Ovary (tissue), 3 donors: ENCODE data around the gene PALLD.

Source experiments
- EP300 ChIP-seq: sonication (generic); formaldehyde crosslinking; IDR thresholded peaks from one replicate; pipeline ENCODE4 v1.6.1; 2017; ENCODE audit warnings: antibody characterized with exemption
- TF ChIP-seq, protein P1 (sequence below), 3 donors: fragments of 450-650 bp in 2 of 3; fragments of 200-600 bp in 1 of 3; IDR thresholded peaks; one replicate each; pipeline versions ENCODE4 v1.5.1 to v1.8.0; 2016 to 2022; ENCODE audit warnings: antibody characterized with exemption in 3 of 3, mild to moderate bottlenecking in 1 of 3
- donor health status: DM: no; HTN: no; CAD: no.

DNA sequence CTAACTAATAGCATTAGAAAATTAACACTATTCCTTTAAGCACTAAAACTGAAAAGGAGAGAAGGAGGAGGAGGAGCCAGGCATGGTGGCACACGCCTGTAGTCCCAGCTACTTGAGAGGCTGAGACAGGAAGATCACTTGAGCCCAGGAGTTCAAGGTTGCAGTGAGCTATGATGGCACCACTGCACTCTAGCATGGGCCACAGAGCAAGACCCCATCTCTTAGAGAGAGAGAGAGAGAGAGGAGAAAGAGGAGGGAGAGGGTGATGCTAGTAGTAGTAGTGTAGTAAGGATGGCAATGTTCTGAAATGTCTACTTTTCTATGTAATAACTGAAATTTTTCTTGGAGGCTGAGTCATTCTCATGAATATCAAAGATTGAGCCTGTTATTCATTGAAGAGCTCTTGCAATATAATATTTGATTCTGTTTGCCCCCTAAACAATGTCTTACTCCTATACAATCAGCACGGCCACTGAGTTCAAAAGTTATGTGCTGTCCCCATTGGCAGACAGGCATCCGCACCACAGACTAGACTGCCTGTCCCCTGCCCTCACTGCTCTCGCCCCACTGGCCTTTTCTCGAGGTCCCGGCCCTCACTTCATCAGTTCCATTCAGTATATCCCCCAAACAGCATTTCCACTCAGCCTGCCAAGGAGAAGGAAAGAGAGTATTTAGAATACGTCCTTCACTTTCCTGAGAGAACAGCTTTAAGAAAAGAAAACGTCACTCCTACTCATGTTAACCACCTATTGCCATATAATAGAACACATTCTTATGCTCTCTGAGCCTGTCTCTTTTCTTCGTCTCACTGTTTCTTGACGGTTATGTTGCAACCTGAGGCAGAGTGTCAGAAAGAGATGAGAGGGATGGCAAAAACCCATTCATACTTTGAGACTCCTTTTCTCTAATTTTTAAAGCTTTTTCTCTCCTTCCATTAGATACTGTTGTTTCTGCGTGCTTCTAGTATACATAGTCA is 238.1 kb downstream of the PALLD start:
- TF ChIP-seq, protein P1, sequence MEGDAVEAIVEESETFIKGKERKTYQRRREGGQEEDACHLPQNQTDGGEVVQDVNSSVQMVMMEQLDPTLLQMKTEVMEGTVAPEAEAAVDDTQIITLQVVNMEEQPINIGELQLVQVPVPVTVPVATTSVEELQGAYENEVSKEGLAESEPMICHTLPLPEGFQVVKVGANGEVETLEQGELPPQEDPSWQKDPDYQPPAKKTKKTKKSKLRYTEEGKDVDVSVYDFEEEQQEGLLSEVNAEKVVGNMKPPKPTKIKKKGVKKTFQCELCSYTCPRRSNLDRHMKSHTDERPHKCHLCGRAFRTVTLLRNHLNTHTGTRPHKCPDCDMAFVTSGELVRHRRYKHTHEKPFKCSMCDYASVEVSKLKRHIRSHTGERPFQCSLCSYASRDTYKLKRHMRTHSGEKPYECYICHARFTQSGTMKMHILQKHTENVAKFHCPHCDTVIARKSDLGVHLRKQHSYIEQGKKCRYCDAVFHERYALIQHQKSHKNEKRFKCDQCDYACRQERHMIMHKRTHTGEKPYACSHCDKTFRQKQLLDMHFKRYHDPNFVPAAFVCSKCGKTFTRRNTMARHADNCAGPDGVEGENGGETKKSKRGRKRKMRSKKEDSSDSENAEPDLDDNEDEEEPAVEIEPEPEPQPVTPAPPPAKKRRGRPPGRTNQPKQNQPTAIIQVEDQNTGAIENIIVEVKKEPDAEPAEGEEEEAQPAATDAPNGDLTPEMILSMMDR (IDR thresholded peaks at IDR 0.05), result no peak
- no peak for TF ChIP-seq EP300
